Measurements from ENCODE around the gene DDX19B.
A peak's percentile ranks its signal among the peaks of the same experiment; 100 is the strongest.

GRCh38 chr16:70251629-70252354 lies 47.2 kb upstream of the DDX19B start, which contains the start of gene EXOSC6:
- TF ChIP-seq, protein P1, sequence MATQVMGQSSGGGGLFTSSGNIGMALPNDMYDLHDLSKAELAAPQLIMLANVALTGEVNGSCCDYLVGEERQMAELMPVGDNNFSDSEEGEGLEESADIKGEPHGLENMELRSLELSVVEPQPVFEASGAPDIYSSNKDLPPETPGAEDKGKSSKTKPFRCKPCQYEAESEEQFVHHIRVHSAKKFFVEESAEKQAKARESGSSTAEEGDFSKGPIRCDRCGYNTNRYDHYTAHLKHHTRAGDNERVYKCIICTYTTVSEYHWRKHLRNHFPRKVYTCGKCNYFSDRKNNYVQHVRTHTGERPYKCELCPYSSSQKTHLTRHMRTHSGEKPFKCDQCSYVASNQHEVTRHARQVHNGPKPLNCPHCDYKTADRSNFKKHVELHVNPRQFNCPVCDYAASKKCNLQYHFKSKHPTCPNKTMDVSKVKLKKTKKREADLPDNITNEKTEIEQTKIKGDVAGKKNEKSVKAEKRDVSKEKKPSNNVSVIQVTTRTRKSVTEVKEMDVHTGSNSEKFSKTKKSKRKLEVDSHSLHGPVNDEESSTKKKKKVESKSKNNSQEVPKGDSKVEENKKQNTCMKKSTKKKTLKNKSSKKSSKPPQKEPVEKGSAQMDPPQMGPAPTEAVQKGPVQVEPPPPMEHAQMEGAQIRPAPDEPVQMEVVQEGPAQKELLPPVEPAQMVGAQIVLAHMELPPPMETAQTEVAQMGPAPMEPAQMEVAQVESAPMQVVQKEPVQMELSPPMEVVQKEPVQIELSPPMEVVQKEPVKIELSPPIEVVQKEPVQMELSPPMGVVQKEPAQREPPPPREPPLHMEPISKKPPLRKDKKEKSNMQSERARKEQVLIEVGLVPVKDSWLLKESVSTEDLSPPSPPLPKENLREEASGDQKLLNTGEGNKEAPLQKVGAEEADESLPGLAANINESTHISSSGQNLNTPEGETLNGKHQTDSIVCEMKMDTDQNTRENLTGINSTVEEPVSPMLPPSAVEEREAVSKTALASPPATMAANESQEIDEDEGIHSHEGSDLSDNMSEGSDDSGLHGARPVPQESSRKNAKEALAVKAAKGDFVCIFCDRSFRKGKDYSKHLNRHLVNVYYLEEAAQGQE (IDR thresholded peaks at IDR 0.05) = peak; percentile 22; the same call in 1 of the 2 replicates
- peak; percentile 72 for TF ChIP-seq CTCF (IDR thresholded peaks at IDR 0.05)

Data from A549 (cell line).